GM23338 (cell line): Measurements from ENCODE around the gene AMPD2. TPM values are rescaled to one million over a fixed set of nuclear protein-coding genes. Genes with fewer than 3 reads are reported as not detected.
A peak's percentile ranks its signal among the peaks of the same experiment; 100 is the strongest.

ENCODE experiments used
- ATAC-seq: fragments of 200-7000 bp; cut with Tn5 transposase; 3 replicates; pipeline ENCODE4 v1.9.1; 2020
- DNase-seq: peaks from one replicate; pipeline ENCODE4 v3.0.0-alpha.2; 2015; ENCODE audit warnings: low spot score
- H2AFZ ChIP-seq: fragments of 200-600 bp; sonication (generic); 2 replicates; pipeline ENCODE4 v1.8.0; 2016; ENCODE audit warnings: antibody characterized with exemption, mild to moderate bottlenecking, moderate library complexity
- H3F3A ChIP-seq: fragments of 200-600 bp; sonication (generic); replicated peaks from 2 replicates; pipeline ENCODE4 v1.8.0; 2017; ENCODE audit warnings: antibody characterized with exemption, mixed run types, low read depth
- H3K27ac ChIP-seq: fragments of 200-600 bp; sonication (generic); 2 replicates; pipeline ENCODE4 v1.6.1; 2016; ENCODE audit warnings: low read depth
- H3K27me3 ChIP-seq: fragments of 200-600 bp; sonication (generic); 2 replicates; pipeline ENCODE4 v1.8.0; 2016; ENCODE audit warnings: mild to moderate bottlenecking, mixed run types, moderate library complexity; ENCODE audit not compliant: insufficient read depth
- H3K36me3 ChIP-seq: fragments of 200-600 bp; sonication (generic); 2 replicates; pipeline ENCODE4 v1.8.0; 2016; ENCODE audit warnings: mild to moderate bottlenecking; ENCODE audit not compliant: insufficient read depth
- H3K4me1 ChIP-seq: fragments of 200-600 bp; sonication (generic); 2 replicates; pipeline ENCODE4 v1.8.0; 2016; ENCODE audit warnings: mild to moderate bottlenecking, moderate library complexity; ENCODE audit not compliant: insufficient read depth
- H3K4me2 ChIP-seq: fragments of 200-600 bp; sonication (generic); 2 replicates; pipeline ENCODE4 v1.7.1; 2017; ENCODE audit warnings: mixed run types
- H3K4me3 ChIP-seq: fragments of 200-600 bp; sonication (generic); 2 replicates; pipeline ENCODE4 v1.6.1; 2016; ENCODE audit warnings: mixed run types
- H3K79me2 ChIP-seq: fragments of 200-600 bp; sonication (generic); replicated peaks from 2 replicates; pipeline ENCODE4 v1.8.0; 2017; ENCODE audit warnings: mild to moderate bottlenecking; ENCODE audit not compliant: insufficient read depth
- H3K9me2 ChIP-seq: fragments of 200-600 bp; sonication (generic); 2 replicates; pipeline ENCODE4 v1.8.0; 2017; ENCODE audit not compliant: insufficient read depth
- H4K20me1 ChIP-seq: fragments of 200-600 bp; sonication (generic); replicated peaks from 2 replicates; pipeline ENCODE4 v1.8.0; 2017; ENCODE audit warnings: mild to moderate bottlenecking; ENCODE audit not compliant: insufficient read depth
- H3K27ac Mint-ChIP-seq: 2 replicates; pipeline ENCODE4 v1.8.0; 2020; ENCODE audit warnings: inconsistent platforms, mild to moderate bottlenecking, moderate library complexity, mixed read lengths
- H3K27me3 Mint-ChIP-seq: 3 replicates; pipeline ENCODE4 v1.8.0; 2022; ENCODE audit warnings: low read depth, mild to moderate bottlenecking, moderate library complexity, mixed read lengths, inconsistent platforms; ENCODE audit not compliant: insufficient read depth, poor library complexity
- H3K36me3 Mint-ChIP-seq: 3 replicates; pipeline ENCODE4 v1.8.0; 2021; ENCODE audit warnings: low read depth, mild to moderate bottlenecking, inconsistent platforms, moderate library complexity, mixed read lengths
- H3K4me1 Mint-ChIP-seq: 3 replicates; pipeline ENCODE4 v1.8.0; 2020; ENCODE audit warnings: mild to moderate bottlenecking, inconsistent platforms, mixed read lengths
- H3K4me3 Mint-ChIP-seq: 3 replicates; pipeline ENCODE4 v1.8.0; 2021; ENCODE audit warnings: moderate library complexity, mild to moderate bottlenecking, inconsistent platforms, mixed read lengths
- H3K9me3 Mint-ChIP-seq: 3 replicates; pipeline ENCODE4 v1.8.0; 2020; ENCODE audit warnings: moderate library complexity, mild to moderate bottlenecking, inconsistent platforms, mixed read lengths
- CREB1 ChIP-seq: fragments of 250-450 bp; sonication (Bioruptor Pico); IDR thresholded peaks from 2 replicates; pipeline ENCODE4 v1.5.0; 2020; ENCODE audit warnings: low read depth, mild to moderate bottlenecking, moderate library complexity
- CTCF ChIP-seq, 2 experiments: fragments of 200-600 bp in 1 of 2; sonication (generic) in 1 of 2; conservative IDR thresholded peaks; 2 replicates each; pipeline versions ENCODE4 v1.5.1 to v1.6.1; 2016 to 2017; ENCODE audit warnings: antibody characterized with exemption in 2 of 2, low read depth in 2 of 2, mild to moderate bottlenecking in 2 of 2, moderate library complexity in 1 of 2
- EZH2 ChIP-seq: fragments of 200-600 bp; sonication (generic); IDR thresholded peaks from one replicate; pipeline ENCODE4 v1.8.0; 2017; ENCODE audit warnings: antibody characterized with exemption, mild to moderate bottlenecking, low read depth; ENCODE audit not compliant: unreplicated experiment
- EZH2phosphoT487 ChIP-seq: fragments of 200-600 bp; sonication (generic); IDR thresholded peaks from one replicate; pipeline ENCODE4 v1.8.1; 2018; ENCODE audit warnings: antibody characterized with exemption; ENCODE audit not compliant: unreplicated experiment
- JUNB ChIP-seq: IDR thresholded peaks from one replicate; pipeline ENCODE4 v1.6.1; 2016; ENCODE audit warnings: antibody characterized with exemption; ENCODE audit not compliant: unreplicated experiment
- NANOG ChIP-seq: IDR thresholded peaks from 2 replicates; pipeline ENCODE4 v1.6.1; 2016; ENCODE audit warnings: antibody characterized with exemption, borderline replicate concordance
- POLR2AphosphoS5 ChIP-seq: IDR thresholded peaks from 2 replicates; pipeline ENCODE4 v1.6.1; 2016; ENCODE audit warnings: antibody characterized with exemption, low read depth
- REST ChIP-seq: IDR thresholded peaks from one replicate; pipeline ENCODE4 v1.6.1; 2018; ENCODE audit warnings: antibody characterized with exemption; ENCODE audit not compliant: unreplicated experiment
- STAT1 ChIP-seq: IDR thresholded peaks from one replicate; pipeline ENCODE4 v1.6.1; 2016; ENCODE audit warnings: antibody characterized with exemption; ENCODE audit not compliant: unreplicated experiment
- ZNF114 ChIP-seq: fragments of 250-450 bp; sonication (Bioruptor Pico); IDR thresholded peaks from 2 replicates; pipeline ENCODE4 v1.5.0; 2020; ENCODE audit warnings: mild to moderate bottlenecking, moderate library complexity
- ZNF331 ChIP-seq: fragments of 250-450 bp; sonication (Bioruptor Pico); IDR thresholded peaks from 2 replicates; pipeline ENCODE4 v1.5.0; 2020; ENCODE audit warnings: low read depth, mild to moderate bottlenecking, moderate library complexity
- ZNF462 ChIP-seq: fragments of 250-450 bp; sonication (Bioruptor Pico); IDR thresholded peaks from 2 replicates; pipeline ENCODE4 v1.5.0; 2020; ENCODE audit warnings: mild to moderate bottlenecking, moderate library complexity
- polyA plus RNA-seq: library from polyadenylated mRNA; unstranded; fragments of >200 nt; fragmentation: Nextera tagmentation; extraction: Ambion mirVana; gene quantifications from 2 replicates; pipeline ENCODE4 v1.2.1, GENCODE V29; 2016
- total RNA-seq: library from RNA; depleted of rRNA; stranded (reverse); fragments of >200 nt; shearing (Covaris generic); gene quantifications from 2 replicates; pipeline ENCODE4 v1.2.3, GENCODE V29; 2014
- TF ChIP-seq, protein P1 (sequence below): IDR thresholded peaks from 2 replicates; pipeline ENCODE4 v1.6.1; 2016; ENCODE audit warnings: antibody characterized with exemption

AMPD2 gene
- total and polyA plus RNA-seq, 2 experiments from 2014 or later = 24.5 to 62.1 TPM

GRCh38 chr1:109623601-109624161, 4.0 kb downstream of the AMPD2 start:
- peaks cover 3% of the 10 kb centered on the region for H3K27me3 Mint-ChIP-seq
- H3K4me3 Mint-ChIP-seq = no peak overlapping the region
- TF ChIP-seq STAT1 (no peak), NANOG (no peak), EZH2phosphoT487 (no peak), ZNF331 (CRISPR knock-in tag) (no peak), ZNF462 (no peak), ZNF114 (CRISPR knock-in tag) (no peak), CTCF (conservative IDR thresholded peaks at IDR 0.05; ENCODE audit: low read depth in 2 of 2) (no peak), POLR2AphosphoS5 (no peak), JUNB (no peak), REST (no peak), CREB1 (CRISPR knock-in tag) (no peak), EZH2 (no peak)
- TF ChIP-seq, protein P1, sequence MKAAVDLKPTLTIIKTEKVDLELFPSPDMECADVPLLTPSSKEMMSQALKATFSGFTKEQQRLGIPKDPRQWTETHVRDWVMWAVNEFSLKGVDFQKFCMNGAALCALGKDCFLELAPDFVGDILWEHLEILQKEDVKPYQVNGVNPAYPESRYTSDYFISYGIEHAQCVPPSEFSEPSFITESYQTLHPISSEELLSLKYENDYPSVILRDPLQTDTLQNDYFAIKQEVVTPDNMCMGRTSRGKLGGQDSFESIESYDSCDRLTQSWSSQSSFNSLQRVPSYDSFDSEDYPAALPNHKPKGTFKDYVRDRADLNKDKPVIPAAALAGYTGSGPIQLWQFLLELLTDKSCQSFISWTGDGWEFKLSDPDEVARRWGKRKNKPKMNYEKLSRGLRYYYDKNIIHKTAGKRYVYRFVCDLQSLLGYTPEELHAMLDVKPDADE = no peak
- H4K20me1 ChIP-seq = peaks cover 4% of the 10 kb centered on the region; the same call in 1 of the 2 replicates
- H3K4me1 Mint-ChIP-seq = peaks cover 34% of the 10 kb centered on the region
- H3K9me3 Mint-ChIP-seq = no peaks in the 10 kb centered on the region
- no peaks in the 10 kb centered on the region for H3K27me3 ChIP-seq
- peaks cover 13% of the 10 kb centered on the region for H3K4me1 ChIP-seq
- no peak overlapping the region for H3K4me3 ChIP-seq
- no peaks in the 10 kb centered on the region for H3K36me3 ChIP-seq
- H3K27ac ChIP-seq = no peak overlapping the region
- no peak overlapping the region for H3K4me2 ChIP-seq
- H3K79me2 ChIP-seq = peaks cover 37% of the 10 kb centered on the region
- H2AFZ ChIP-seq = no peak overlapping the region
- H3K36me3 Mint-ChIP-seq = peaks cover 16% of the 10 kb centered on the region
- no peaks in the 10 kb centered on the region for H3F3A ChIP-seq
- ATAC-seq (no peak), DNase-seq (no peak)
- H3K9me2 ChIP-seq = no peaks in the 10 kb centered on the region
- peak overlapping the region; percentile 84; the same call in 1 of the 2 replicates for H3K27ac Mint-ChIP-seq
